T1000 (cell line): ENCODE results near the gene MYO18B.
"Not testable (repeated sequence)": the region's sequence is repeated elsewhere in the genome, so short reads cannot be mapped to it uniquely, and the experiment has no call there.

Experiments used
- DNase-seq: peaks from one replicate; lab custom pipeline; 2025; ENCODE audit warnings: mixed read lengths; lab: John Stamatoyannopoulos, UW

Gene MYO18B

GRCh38 chr22:25942856-25943411, 200.9 kb downstream of the MYO18B start:
- DNase-seq: no peak

DNA sequence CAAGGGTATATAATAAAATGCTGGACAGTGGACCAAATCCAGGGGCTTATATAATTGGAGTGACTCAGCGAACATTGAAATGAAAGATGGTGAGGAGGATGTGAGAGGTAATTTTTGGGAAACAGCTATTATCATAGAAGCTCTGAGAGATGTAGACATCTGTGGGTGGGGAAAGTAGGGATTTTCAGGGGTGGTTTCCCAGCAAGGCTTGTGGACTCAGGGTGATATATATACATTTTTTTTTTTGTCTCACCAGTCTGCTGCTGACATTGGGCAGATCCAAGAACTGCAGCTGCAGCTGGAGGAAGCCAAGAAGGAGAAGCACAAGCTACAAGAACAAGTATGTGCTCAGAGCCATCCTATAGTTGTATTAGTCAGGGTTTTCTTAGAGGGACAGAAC, 208.1 kb downstream of the MYO18B start:
- no peak for DNase-seq

DNA sequence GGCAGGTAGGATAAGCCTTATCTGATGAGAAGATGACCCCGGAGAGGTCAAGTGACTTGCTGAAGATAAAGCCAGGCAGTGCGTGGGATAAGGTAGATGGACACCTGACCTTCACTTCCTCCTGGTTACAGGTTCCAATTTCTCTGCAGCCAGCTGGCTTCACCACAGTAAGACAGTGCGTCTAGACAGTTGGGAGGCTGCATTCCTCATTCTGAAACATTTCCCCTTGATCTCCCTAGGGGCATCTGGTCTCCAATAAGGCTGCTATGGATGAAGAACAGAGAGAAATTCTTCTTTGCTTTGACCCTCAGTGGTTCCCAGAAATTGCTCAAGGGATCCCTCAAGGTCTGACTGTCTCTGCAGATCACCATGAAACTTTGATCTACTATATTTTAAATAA, 211.3 kb downstream of the MYO18B start:
- DNase-seq: no peak

DNA sequence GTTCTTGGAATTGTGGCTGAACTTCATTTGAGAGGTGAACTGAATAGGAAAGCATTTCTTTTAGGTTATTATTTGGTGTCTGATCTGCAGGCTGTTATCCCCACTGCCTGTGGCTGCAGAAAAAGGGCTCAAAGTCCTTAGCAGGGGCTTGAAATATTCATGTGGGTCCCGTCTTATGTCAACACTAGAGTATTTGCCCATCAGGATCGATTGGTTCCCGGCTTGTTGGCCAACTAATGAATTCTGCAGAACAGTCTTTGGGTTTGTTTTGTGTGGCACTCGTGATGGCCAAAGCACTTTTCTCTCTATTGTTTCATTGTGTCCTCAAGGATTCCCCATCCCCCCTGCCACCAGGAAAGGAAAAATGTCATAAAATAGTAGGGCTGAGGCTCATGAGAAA, 211.9 kb downstream of the MYO18B start:
- DNase-seq: no peak

DNA sequence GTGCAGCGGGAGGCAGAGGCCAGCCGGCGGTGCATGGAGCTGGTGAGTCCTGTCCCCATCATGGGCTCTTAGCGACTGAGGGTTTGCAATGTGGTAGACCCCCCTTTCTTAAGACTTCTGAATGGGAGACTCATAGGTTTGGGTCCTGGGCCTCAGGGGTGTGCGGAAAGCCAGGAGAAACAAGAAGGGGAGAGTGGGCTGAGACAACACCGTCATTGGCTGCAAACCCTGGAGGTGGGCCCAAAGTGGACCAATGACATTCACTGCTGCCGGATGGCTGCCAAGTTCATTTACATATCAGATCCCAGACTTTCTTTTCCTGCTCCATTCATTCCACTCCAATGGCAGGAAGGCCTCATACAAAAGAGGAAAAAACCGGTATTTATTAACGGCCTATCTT, 213.3 kb downstream of the MYO18B start:
- no peak for DNase-seq

DNA sequence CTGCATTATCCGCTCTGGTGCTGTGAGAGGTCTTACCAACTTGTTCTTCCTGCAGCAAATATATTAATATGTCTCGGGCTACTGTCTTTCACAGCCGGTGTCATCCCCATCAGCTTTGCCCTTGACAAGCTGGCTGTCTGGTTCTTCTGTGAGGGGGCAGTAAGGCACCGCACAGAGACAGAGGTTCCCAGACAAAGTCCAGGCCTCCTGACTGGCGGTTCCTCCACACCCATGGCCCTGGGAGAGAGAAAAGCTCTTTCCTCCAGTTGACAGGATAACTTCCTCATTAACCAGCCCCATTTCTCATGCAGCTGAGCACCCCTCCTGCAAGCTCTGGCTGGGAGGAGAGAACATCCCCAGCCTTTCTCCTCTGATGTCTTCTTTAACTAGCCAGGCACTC, 214.8 kb downstream of the MYO18B start:
- no peak for DNase-seq

- no peak for DNase-seq
These were observed 218.1 kb downstream of the MYO18B start for GRCh38 chr22:25959818-25960774.

- DNase-seq: no peak
These were observed 219.7 kb downstream of the MYO18B start for GRCh38 chr22:25961699-25962098.

GRCh38 chr22:25962711-25963110, 220.7 kb downstream of the MYO18B start:
- no peak for DNase-seq

- no peak for DNase-seq
These were observed 223.2 kb downstream of the MYO18B start for GRCh38 chr22:25964961-25965730.

DNA sequence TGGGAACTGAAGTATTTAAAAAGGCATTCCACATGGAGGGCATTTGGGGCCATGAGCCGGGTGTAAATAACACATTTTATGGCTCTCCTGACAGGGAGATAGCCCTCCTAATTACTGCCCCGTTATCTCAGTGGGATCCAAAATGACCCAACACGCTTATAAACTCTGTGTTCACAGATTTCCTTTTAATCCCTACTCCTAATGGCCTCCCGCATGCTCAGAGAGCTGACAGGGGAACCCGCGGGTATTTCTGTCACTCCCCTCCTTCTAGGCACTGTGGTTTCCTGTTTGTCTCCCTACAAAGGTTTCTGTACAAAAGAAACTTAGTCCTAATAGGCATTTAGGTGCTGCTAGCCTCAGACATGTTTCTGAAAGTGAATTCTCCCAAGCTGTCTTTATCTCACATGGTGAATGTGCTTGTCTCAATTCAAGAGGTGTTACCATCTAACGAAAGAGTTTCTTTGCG, 224.5 kb downstream of the MYO18B start:
- no peak for DNase-seq

GRCh38 chr22:25969286-25969685, 227.3 kb downstream of the MYO18B start:
- no peak for DNase-seq

- no peak for DNase-seq
These were observed 227.9 kb downstream of the MYO18B start for GRCh38 chr22:25969901-25970300.

GRCh38 chr22:25970374-25970911, 228.5 kb downstream of the MYO18B start:
- no peak for DNase-seq

GRCh38 chr22:25970999-25971811, 229.2 kb downstream of the MYO18B start:
- DNase-seq: no peak

- no peak for DNase-seq
These were observed 230.4 kb downstream of the MYO18B start for GRCh38 chr22:25972397-25972796.

- no peak for DNase-seq
These were observed 234.4 kb downstream of the MYO18B start for GRCh38 chr22:25976356-25976755.

- no peak for DNase-seq
These were observed 238.0 kb downstream of the MYO18B start for GRCh38 chr22:25979968-25980367.

DNA sequence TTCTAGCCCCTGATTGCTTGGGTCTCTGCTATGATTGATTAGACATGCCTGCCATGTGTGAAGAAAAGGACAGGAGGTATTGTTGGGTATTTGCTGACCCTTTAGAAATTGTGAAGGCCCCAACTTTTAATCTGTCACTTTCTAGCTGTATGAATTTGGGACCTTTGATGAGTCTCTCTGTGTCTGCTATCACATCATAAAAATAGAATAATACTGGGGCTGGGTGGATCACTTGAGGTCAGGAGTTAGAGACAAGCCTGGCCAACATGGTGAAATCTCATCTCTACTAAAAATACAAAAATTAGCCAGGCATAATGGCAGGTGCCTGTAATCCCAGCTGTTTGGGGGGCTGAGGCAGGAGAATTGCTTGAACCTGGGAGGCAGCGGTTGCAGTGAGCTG, 242.9 kb downstream of the MYO18B start:
- DNase-seq: not testable (repeated sequence)

DNA sequence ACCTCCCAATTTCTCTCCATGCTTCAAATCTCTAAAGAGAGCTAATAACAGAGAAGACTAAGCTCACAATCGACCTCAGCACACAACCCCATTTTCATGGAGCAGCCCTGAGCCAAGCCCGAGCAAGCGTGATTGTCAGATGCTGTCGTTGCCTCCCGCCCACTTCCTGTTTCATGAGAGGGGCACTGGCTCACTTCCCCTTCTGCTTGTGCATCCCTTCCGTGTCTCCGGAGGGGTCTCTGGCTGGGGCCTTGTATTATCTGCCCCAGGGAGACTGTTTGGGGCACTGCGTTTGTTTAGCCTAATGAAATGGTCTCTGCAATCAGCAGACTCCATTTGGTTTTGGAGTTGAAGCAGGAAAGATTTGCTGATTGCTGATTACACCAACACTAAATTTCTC, 246.0 kb downstream of the MYO18B start:
- no peak for DNase-seq

DNA sequence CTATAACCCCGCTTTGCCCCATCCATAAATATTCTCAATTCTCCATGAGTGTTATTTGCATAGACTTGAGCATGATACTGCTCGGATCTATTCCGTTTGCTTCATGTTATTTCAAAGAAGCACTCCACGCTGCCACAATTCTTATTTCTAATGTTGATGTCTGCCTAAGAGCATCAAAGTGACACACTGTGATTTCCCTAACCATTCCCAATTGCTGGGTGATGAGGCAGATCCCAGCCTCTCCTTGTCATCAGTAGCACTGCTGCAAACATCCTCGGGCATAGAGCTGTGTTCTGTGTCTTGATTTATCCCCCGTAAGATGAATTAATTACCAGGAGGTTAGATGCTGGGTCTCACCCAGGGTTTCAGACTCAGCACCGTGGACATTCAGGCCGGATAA, 249.0 kb downstream of the MYO18B start:
- DNase-seq: no peak
